Right ventricle myocardium superior (tissue), 1 donor: ENCODE results near the gene PRDM13. TPM values are rescaled to one million over a fixed set of nuclear protein-coding genes. Genes with fewer than 3 reads are reported as not detected.
"Not testable (repeated sequence)": the region's sequence is repeated elsewhere in the genome, so short reads cannot be mapped to it uniquely, and the experiment has no call there.

Experiments
- ATAC-seq: fragments of 200-7000 bp; cut with Tn5 transposase; one replicate; pipeline ENCODE4 v1.9.1; 2020; ENCODE audit warnings: mild to moderate bottlenecking; ENCODE audit not compliant: poor library complexity
- DNase-seq: peaks from one replicate; pipeline ENCODE4 v3.0.0-alpha.2; 2020
- intact Hi-C: fragments of 100-400 bp; cut with DNase I; formaldehyde crosslinking; loops from one replicate; pipeline ENCODE4 v1.11.2; 2022
- long read RNA-seq: library from polyadenylated mRNA; unstranded; transcript quantifications from one replicate; pipeline ENCODE4 v2.0.0, GENCODE V29; 2021
- total RNA-seq: library from RNA; stranded (reverse); fragmentation: NEBNext Ultra II Directional; extraction: Animal tissue kit (Norgen Biotek cat#: 25700); gene quantifications from one replicate; pipeline ENCODE4 v1.2.1, GENCODE V29; 2021
- donor health status: DM: no; HTN: yes; CAD: no; lungs with severe emphysema.

Gene PRDM13
- total RNA-seq: not detected
- long read RNA-seq: 0 reads

GRCh38 chr6:99606656-99607415 lies at the start of gene PRDM13:
TSS of gene PRDM13 (plus strand) at chr6:99606833. CDS start at chr6:99607035, 202 bp downstream.
- intact Hi-C loops: no loop called here
- ATAC-seq: no peak
- DNase-seq: no peak

DNA sequence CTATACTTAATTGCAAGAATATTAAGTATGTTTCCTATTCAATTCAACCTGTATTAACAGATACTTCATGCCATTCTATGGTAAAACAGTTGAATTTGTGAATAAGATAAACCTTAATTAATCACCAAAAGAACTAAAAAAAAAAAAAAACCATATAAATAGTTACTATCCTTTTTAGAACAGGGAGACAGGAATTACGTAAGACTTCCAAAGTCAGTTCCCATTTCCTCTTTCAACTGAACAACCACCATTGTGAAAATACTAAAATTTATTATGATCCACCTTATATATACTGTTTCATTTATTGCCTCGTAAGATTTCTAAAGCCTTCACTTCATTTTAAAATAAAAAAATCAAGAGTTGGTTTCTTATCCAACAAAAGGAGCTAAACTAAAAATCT lies 47.6 kb upstream of the PRDM13 start:
- DNase-seq (no peak), ATAC-seq (no peak)
- intact Hi-C loops: no loop called here

DNA sequence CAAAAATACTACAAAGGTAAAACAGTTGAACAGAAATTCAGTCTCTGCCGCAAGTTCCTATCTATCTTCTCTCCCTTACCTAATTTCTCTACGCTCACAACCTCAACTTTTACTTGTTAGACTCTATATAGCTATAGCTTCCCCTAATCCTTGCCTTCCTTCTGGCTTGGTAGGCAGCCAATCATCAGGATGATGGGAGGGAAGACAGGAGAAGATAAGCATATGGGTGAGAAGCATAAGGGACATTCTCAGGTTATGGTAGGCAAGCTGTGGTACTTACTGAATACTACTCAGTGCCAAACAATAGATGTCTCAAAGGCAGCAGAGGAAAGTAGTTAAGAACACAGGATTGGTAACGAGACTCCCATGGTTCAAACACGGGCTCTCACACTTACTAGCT lies 46.0 kb upstream of the PRDM13 start:
- intact Hi-C loops: no loop called here
- ATAC-seq: no peak
- no peak for DNase-seq

DNA sequence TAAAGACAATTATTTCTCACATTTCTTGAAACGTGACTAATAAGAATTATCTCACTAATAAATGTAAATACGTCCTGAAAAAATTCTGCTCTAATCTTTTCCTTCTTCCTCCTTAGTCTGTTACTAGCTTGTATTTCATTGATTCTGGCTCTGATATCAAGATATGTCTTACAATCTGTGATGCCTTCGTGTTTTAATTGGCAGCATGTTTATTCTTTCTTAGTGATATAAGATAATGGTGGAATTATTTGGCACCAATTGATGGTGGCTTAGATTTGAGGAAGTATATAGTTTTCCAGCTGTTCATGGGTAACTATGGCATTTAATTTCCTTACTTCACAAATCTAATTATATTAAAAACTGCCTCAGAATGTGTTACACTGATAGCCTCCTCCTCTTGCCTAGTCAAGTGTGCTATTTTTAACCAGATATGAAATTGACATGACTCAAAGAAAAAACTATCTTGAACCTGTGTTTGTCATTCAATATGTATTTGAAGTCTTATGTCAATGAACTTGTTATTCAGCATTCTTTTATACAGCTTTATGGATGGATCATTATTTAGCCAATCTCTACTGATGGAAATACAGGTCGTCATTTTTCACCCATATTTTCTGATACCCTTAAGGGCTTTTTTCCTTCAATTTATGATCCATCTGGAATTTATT lies 43.4 kb upstream of the PRDM13 start:
- ATAC-seq (peak; percentile 34), DNase-seq (no peak)
- intact Hi-C loops: no loop called here

DNA sequence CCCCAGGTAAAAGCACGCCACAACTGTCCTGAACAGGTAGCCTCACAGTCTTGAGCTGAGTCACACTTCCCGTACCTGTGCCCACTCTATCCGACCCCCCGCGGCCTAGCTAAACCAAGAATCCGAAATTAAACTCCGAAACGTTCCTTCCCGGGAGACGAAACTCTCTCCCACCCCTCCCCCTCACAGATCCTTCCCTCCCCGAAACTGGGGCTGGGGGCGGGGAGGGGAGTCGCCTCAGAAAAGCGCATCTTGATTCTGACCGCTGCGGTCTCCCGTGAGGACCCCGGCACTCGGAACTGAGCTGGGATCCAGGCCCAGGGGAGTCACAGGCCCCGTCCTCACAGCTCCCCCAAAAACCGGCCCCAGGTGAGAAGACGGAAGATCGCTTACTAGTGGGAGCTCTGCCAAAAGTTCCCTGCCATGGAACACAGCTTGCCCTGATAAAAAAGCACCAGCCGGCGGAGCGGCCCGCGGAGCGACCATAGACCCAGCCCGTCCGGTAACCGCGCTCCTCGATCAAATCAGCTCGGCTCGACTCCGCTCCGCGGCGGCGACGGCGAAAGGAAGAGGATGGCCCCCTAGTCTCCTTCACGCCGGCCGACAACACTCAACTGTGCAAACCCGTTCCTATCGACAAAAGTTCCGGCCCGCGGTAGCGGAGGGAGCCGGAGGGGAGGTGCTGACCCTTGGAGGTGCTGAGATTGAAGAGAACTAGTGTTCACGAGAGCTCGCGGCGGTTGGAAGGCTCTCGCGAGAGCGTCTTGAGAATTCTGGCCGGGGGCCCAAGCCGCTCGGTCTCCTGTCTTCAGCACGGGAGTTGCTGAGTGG lies 38.3 kb upstream of the PRDM13 start, which contains the start of gene CCNC:
Gene CCNC (minus strand): TSS at position 558 of the 831 bp plus-strand sequence. CDS start 133 bp downstream, at position 425.
- DNase-seq (peak; percentile 95), ATAC-seq (peak; percentile 99)
- intact Hi-C loops: no loop called here

DNA sequence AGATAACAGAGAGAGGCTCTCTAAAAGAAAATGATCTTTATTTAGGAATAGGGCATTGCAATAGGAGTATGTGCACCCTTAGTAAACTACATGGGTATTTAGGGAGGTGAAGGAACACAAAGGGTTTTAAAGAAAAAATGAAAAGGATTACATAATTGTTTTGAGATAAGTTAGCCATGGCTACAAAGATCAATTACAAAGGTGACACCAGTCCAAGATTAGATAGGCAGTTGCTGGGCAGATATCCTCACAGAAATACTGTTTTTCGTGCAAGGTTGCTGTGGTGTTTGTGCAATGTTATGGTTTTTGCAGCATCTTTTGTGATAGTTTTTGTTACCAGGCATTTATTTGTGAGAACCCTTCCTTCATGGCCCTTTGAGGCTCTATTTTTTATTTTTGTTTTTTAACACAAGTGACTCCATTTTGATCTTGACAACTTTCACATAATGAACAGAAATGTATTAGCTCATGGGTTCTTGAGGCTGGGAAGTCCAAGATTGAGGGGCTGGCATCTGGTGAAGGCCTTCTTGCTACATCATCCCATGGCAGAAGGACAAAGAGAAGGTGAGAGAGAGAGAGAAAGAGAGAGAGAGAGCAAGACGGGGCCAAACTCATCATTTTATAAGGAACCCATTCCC lies 32.5 kb upstream of the PRDM13 start:
- intact Hi-C loops: no loop called here
- ATAC-seq: no peak
- DNase-seq: no peak

DNA sequence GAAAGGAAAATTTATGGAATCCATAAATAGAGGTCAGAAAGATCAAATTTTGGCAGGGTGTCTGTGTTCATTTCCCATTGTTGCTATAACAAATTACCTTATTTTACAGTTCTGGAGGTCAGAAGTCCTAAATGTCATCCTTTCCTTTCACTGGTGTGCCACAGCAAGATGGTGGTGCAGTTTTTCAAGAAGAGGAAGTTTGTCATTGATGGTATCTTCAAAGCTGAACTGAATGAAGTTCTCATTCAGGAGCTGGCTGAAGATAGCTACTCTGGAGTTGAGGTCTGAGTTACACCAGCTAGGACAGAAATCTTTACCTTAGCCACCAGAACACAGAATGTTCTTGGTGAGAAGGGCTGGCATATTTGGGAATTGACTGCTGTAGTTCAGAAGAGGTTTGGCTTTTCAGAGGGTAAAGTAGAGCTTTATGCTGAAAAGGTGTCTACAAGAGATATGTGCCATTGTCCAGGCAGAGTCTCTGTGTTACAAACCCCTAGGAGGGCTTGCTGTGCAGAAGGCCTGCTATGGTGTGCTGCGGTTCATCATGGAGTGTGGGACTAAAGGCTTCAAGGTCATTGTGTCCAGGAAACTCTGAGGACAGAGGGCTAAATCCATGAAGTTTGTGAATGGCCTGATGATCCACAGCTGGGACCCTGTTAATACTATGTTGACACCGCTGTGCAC lies 30.9 kb upstream of the PRDM13 start:
- no peak for DNase-seq
- ATAC-seq: no peak
- intact Hi-C loops: no loop called here

DNA sequence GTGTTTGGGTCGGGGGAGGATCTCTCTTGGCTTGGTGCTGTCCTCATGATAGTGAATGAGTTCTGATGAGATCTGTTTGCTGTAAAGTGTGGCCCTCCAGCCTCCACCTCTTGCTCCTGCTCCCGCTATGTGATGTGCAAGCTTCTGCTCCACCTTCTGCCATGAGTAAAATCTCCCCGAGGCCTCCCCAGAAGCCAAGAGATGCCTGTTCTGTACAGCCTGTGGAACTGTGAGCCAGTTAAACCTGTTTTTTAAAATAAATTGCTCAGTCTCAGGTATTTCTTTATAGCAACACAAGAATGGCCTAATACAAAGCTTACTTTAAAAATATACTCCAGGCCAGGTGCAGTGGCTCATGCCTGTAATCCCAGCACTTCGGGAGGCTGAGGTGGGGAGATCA lies 26.9 kb upstream of the PRDM13 start:
- intact Hi-C loops: loop anchor here (10.0 kb wide), 1 partner anchor 165 kb away; no protein-coding TSS in a partner anchor
- ATAC-seq: no peak
- DNase-seq: no peak

GRCh38 chr6:99587792-99588191 lies 18.8 kb upstream of the PRDM13 start:
- intact Hi-C loops: loop anchor here (10.0 kb wide), 1 partner anchor 157 kb away; no protein-coding TSS in a partner anchor
- DNase-seq (no peak), ATAC-seq (no peak)

- intact Hi-C loops: loop anchor here (10.0 kb wide), 1 partner anchor 156 kb away; no protein-coding TSS in a partner anchor
- ATAC-seq (peak; percentile 97), DNase-seq (peak; percentile 80)
Observed at GRCh38 chr6:99588618-99589289, 17.9 kb upstream of the PRDM13 start.

DNA sequence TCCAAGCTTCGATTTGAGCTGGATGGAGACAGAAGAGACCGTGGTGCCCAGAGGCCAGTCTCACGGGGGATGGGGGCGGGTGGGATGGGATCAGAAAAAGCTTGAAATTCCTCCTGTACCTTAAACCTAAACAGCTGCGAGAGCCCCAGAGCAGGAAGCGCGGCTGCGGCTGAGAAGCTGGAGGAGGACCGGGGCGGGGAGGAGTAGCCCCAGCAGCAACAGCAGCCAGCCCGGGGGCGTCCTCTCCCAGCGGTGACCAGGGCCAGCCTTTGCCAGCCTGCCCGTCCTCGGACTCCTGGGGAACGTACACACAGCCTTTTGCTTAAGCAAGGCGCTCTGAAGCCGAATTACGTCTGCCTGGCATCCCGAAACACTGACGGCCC lies 17.4 kb upstream of the PRDM13 start:
- DNase-seq: no peak
- intact Hi-C loops: loop anchor here (10.0 kb wide), 1 partner anchor 156 kb away; no protein-coding TSS in a partner anchor
- peak; percentile 15 for ATAC-seq

DNA sequence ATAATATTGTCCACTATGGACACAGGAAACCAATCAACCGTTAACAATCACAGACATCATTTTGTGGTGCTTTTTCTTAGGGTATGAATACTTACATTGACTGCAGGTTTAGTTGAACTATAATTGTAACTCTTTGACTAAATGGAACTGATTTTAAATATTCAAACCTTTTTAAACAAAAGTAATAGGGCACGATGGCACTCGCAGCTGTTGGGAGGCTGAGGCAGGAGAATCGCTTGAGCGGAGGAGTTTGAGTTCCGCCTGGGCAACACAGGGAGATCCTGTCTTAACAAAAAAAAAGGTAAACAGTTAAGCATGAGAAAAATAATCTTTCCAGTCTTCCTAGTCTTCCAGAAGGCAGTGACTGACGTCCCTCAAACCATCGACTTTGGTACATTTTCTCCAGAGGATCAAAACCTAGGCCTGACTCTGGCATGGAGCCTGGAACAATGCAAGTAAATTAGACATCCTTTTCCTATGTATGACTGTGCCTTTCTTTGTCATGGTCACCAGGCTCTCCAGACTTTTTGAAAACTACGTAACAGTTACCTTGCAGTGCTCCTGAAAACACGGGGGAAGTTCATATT lies 16.6 kb upstream of the PRDM13 start:
- ATAC-seq (no peak), DNase-seq (no peak)
- intact Hi-C loops: loop anchor here (10.0 kb wide), 1 partner anchor 155 kb away; no protein-coding TSS in a partner anchor

- intact Hi-C loops: no loop called here
- ATAC-seq: no peak
- DNase-seq: no peak
Observed at GRCh38 chr6:99590728-99591672, 15.6 kb upstream of the PRDM13 start.

DNA sequence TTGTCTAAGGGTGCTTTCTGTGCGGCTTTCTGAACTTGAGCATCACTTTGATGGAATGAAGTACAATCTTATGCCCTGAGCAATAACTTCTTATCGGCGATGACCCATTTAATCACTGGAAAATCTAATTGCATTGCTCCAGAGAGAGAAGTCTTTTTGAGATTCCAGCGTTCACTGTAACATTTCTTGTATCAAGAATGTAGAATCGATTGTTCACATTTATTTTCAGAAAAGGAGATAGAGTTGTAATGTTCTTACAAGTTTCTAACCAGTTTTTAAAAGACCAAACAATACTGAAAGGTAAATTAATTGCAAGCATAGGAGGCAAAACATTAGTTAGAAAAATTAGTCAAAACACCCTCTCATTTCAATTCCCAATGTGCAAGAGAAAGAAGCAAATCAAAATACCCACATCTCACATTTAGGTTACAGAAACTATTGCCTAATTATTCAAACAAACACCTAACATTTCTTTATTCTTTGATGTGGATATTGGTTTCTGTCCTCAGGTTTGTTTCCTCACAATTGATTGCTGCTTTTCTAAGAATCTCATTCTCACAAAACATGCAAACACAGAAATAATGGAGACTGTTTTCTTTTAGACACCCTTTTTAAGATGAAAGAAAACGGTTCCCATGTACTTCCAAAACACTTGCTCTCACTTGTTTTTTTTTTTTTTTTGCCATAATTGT lies 14.8 kb upstream of the PRDM13 start:
- intact Hi-C loops: no loop called here
- ATAC-seq (no peak), DNase-seq (no peak)

GRCh38 chr6:99592900-99593299 lies 13.7 kb upstream of the PRDM13 start:
- no peak for ATAC-seq
- no peak for DNase-seq
- intact Hi-C loops: no loop called here

DNA sequence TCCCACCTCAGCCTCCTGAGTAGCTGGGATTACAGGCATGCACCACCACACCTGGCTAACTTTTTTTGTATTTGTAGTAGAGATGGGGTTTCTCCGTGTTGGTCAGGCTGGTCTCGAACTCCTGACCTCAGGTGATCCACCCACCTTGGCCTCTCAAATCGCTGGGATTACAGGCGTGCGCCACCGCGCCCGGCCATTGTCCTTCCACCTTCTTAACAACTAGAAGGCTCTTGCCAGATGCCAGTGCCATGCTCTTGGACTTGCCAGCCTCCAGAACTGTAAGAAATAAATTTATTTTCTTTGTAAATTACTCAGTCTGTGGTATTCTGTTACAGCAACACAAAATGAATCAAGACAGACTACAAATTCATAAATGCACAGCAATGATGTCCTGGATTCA lies 11.9 kb upstream of the PRDM13 start:
- intact Hi-C loops, ATAC-seq, DNase-seq: not testable (repeated sequence)
